Breast epithelium (tissue), 4 donors: Measurements from ENCODE around the gene PDE4A. TPM values are rescaled to one million over a fixed set of nuclear protein-coding genes. Genes with fewer than 3 reads are reported as not detected.
"Not testable (repeated sequence)": the region's sequence is repeated elsewhere in the genome, so short reads cannot be mapped to it uniquely, and the experiment has no call there.

Experiments used
- DNase-seq, 2 donors: peaks; one replicate each; pipeline ENCODE4 v3.0.0-alpha.2; 2019; ENCODE audit warnings: low spot score in 2 of 2
- H3K27ac ChIP-seq, 2 donors: fragments of 200-600 bp; sonication (generic) in 1 of 2; one replicate each; pipeline ENCODE4 v1.5.1; 2016 to 2019; ENCODE audit warnings: mild to moderate bottlenecking in 1 of 2
- H3K27me3 ChIP-seq, 2 donors: fragments of 200-600 bp; sonication (generic) in 1 of 2; one replicate each; pipeline versions ENCODE4 v1.5.1 to v1.6.0; 2017 to 2019; ENCODE audit warnings: control low read depth in 1 of 2, mild to moderate bottlenecking in 1 of 2
- H3K36me3 ChIP-seq: fragments of 200-600 bp; one replicate; pipeline ENCODE4 v1.5.1; 2019
- H3K4me1 ChIP-seq, 2 donors: fragments of 200-600 bp; sonication (generic); one replicate each; pipeline ENCODE4 v1.5.1; 2016 to 2019; ENCODE audit warnings: control low read depth in 1 of 2
- H3K4me3 ChIP-seq, 3 donors: fragments of 200-600 bp; sonication (generic); 1 replicate in 2 of 3; 2 replicates in 1 of 3; pipeline ENCODE4 v1.5.1; 2016 to 2019; ENCODE audit warnings: mild to moderate bottlenecking in 3 of 3, moderate library complexity in 2 of 3
- H3K9me3 ChIP-seq, 2 donors: fragments of 200-600 bp; sonication (generic) in 1 of 2; one replicate each; pipeline ENCODE4 v1.5.1; 2016 to 2019; ENCODE audit warnings: control low read depth in 1 of 2
- POLR2A ChIP-seq: fragments of 450-650 bp; IDR thresholded peaks from one replicate; pipeline ENCODE4 v1.6.1; 2016; ENCODE audit warnings: antibody characterized with exemption, mild to moderate bottlenecking, moderate library complexity
- POLR2AphosphoS5 ChIP-seq, 3 donors: sonication (generic); formaldehyde crosslinking; IDR thresholded peaks; one replicate each; pipeline ENCODE4 v1.6.1; 2017; ENCODE audit warnings: antibody characterized with exemption in 3 of 3
- intact Hi-C: fragments of 100-400 bp; cut with DNase I; formaldehyde crosslinking; loops from one replicate; pipeline ENCODE4 v1.15.1; 2023; ENCODE audit warnings: low total_unique reads
- total RNA-seq, 3 donors: library from RNA; depleted of rRNA; stranded (reverse); fragments of >200 nt; gene quantifications; one replicate each; pipeline ENCODE4 v1.1.0, GENCODE V29; 2016
- TF ChIP-seq, protein P1 (sequence below), 3 donors: fragments of 450-650 bp; IDR thresholded peaks; one replicate each; pipeline ENCODE4 v1.5.1; 2016 to 2017; ENCODE audit warnings: antibody characterized with exemption in 3 of 3, mild to moderate bottlenecking in 3 of 3, moderate library complexity in 3 of 3

Gene PDE4A
- total RNA-seq = 10 to 100 TPM in 2 of 3 donors, 1 to 10 TPM in 1; 5.6 to 20.3 (median 12.1) TPM

DNA sequence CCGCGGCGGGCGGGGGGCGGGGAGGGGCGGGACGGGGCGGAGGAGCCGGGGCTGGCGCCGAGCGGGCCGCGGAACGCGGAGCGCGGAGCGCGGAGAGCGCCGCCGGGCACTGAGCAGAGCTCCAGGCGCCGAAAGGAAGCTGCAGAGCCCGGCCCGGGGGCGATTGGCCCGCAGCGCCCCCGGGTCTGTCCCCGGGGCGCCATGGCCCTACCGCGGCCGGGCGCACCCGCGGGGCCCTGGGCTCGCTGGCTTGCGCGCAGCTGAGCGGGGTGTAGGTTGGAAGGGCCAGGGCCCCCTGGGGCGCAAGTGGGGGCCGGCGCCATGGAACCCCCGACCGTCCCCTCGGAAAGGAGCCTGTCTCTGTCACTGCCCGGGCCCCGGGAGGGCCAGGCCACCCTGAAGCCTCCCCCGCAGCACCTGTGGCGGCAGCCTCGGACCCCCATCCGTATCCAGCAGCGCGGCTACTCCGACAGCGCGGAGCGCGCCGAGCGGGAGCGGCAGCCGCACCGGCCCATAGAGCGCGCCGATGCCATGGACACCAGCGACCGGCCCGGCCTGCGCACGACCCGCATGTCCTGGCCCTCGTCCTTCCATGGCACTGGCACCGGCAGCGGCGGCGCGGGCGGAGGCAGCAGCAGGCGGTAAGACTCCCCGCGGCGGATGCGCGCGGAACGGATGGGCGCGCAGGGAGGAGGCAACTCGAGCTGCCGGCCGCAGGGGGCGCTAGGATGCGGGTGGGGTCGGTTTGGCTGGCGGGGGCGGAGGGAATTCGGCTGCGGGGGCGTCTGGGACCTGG lies at the start of gene PDE4A:
Gene PDE4A (plus strand): TSS at position 95 of the 796 bp plus-strand sequence. CDS start 227 bp downstream, at position 322.
- H3K27me3 ChIP-seq = peaks cover 24 to 84% of the 10 kb centered on the region in 2 donors
- H3K4me3 ChIP-seq = peak within 1 kb of the TSS in 2 of 3 donors; percentile 28 to 60
- peaks cover 8 to 19% of the 10 kb centered on the region in 2 donors for H3K4me1 ChIP-seq
- H3K9me3 ChIP-seq = no peaks in the 10 kb centered on the region
- H3K27ac ChIP-seq = no peak within 1 kb of the TSS
- DNase-seq = no peak
- TF ChIP-seq POLR2A = no peak
- TF ChIP-seq, protein P1, sequence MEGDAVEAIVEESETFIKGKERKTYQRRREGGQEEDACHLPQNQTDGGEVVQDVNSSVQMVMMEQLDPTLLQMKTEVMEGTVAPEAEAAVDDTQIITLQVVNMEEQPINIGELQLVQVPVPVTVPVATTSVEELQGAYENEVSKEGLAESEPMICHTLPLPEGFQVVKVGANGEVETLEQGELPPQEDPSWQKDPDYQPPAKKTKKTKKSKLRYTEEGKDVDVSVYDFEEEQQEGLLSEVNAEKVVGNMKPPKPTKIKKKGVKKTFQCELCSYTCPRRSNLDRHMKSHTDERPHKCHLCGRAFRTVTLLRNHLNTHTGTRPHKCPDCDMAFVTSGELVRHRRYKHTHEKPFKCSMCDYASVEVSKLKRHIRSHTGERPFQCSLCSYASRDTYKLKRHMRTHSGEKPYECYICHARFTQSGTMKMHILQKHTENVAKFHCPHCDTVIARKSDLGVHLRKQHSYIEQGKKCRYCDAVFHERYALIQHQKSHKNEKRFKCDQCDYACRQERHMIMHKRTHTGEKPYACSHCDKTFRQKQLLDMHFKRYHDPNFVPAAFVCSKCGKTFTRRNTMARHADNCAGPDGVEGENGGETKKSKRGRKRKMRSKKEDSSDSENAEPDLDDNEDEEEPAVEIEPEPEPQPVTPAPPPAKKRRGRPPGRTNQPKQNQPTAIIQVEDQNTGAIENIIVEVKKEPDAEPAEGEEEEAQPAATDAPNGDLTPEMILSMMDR (IDR thresholded peaks at IDR 0.05) = no peak
- no peak for TF ChIP-seq POLR2AphosphoS5 (IDR thresholded peaks at IDR 0.05)
- intact Hi-C loops = no loop called here
- no peaks in the 10 kb centered on the region for H3K36me3 ChIP-seq

DNA sequence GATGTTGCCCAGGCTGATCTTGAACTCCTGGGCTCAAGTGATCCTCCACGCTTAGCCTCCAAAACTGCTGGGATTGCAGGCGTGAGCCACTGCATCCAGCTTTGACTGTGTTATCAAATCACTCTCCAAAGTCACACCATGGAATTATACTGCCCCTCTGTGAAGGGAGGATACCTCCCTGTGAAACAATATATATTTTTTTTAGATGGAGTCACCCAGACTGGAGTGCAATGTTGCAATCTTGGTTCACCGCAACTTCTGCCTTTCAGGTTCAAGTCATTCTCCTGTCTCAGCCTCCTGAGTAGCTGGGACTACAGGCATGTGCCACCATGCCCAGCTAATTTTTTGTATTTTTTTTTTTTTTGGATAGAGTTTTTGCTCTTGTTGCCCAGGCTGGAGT lies 47.6 kb upstream of the PDE4A start:
- H3K9me3 ChIP-seq = no peaks in the 10 kb centered on the region
- TF ChIP-seq POLR2A (no peak), POLR2AphosphoS5 (IDR thresholded peaks at IDR 0.05) (no peak)
- TF ChIP-seq, protein P1 (IDR thresholded peaks at IDR 0.05) = no peak
- DNase-seq = no peak
- intact Hi-C loops = no loop called here
- no peak overlapping the region for H3K4me3 ChIP-seq
- H3K36me3 ChIP-seq = no peaks in the 10 kb centered on the region
- no peak overlapping the region for H3K27ac ChIP-seq
- no peaks in the 10 kb centered on the region for H3K4me1 ChIP-seq
- no peaks in the 10 kb centered on the region for H3K27me3 ChIP-seq

DNA sequence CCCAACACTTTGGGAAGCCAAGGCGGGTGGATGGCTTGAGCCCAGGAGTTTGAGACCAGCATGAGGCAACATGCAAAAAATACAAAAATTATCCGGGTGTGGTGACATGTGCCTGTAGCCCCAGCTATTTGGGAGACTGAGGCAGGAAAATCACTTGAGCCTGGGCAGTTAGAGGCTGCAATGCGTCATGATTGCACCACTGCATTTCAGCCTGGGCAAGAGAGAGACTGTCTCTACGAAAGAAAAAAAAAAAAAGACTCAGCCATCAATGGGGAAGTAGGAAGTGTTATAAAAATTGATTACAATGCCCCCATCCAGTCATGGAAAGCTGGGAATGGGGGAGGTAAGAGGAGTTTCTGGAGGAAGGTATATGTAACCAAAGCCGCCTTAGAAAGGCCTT lies 45.4 kb upstream of the PDE4A start:
- no peaks in the 10 kb centered on the region for H3K27me3 ChIP-seq
- no peak overlapping the region for H3K27ac ChIP-seq
- intact Hi-C loops = no loop called here
- no peaks in the 10 kb centered on the region for H3K9me3 ChIP-seq
- no peaks in the 10 kb centered on the region for H3K36me3 ChIP-seq
- TF ChIP-seq, protein P1 (IDR thresholded peaks at IDR 0.05) = no peak
- no peak for TF ChIP-seq POLR2AphosphoS5 (IDR thresholded peaks at IDR 0.05)
- TF ChIP-seq POLR2A = no peak
- no peaks in the 10 kb centered on the region for H3K4me1 ChIP-seq
- no peak overlapping the region for H3K4me3 ChIP-seq
- no peak for DNase-seq

DNA sequence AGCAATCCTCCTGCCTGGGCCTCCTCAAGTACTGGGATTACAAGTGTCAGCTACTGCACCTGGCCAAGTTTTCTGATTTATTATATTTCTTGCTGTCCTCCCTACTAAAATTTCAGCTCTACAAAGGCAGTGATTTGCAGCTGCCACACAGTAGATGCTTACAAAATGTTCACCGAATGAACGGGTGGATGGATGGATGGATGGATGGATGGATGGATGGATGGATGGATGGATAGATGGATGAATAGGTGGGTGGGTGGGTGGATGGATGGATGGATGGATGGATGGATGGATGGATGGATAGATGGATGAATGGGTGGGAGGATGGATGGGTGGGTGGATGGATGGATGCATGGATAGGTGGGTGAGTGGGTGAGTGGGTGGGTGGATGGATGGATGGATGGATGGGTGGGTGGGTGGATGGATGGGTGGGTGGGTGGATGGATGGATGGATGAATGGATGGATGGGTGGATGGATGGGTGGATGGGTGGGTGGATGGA lies 43.1 kb upstream of the PDE4A start:
- H3K36me3 ChIP-seq, H3K27me3 ChIP-seq, intact Hi-C loops, H3K4me1 ChIP-seq, H3K4me3 ChIP-seq, H3K27ac ChIP-seq, DNase-seq, H3K9me3 ChIP-seq: not testable (repeated sequence)

DNA sequence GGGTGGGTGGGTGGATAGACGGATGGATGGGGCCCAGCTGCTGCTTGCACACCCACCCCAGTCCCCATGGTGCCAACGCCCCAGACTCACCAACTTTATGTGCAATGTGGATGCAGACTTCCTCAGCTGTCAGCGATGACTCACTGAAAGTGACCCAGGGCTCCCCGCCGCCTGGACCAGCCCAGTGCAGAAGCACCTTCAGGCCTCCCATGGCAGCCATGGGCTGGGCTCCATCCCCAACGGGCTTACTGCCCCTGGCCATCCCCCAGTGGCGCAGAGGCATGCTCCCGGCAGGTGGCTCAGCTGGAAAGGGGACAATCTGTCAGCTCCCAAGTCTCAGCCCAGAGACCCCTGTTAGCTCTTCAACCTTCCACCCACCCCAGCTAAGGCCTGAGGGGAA lies 42.2 kb upstream of the PDE4A start:
- Histone ChIP-seq H3K4me1 (no peaks in the 10 kb centered on the region), H3K4me3 (no peak overlapping the region), H3K27me3 (no peaks in the 10 kb centered on the region), H3K9me3 (no peaks in the 10 kb centered on the region), H3K36me3 (no peaks in the 10 kb centered on the region), H3K27ac (no peak overlapping the region)
- intact Hi-C loops = no loop called here
- TF ChIP-seq POLR2AphosphoS5 (IDR thresholded peaks at IDR 0.05) (no peak), POLR2A (no peak)
- TF ChIP-seq, protein P1 (IDR thresholded peaks at IDR 0.05) = no peak
- DNase-seq = no peak
